Fibroblast of lung (primary cell): ENCODE data around the gene MYO1H. TPM values are rescaled to one million over a fixed set of nuclear protein-coding genes. Genes with fewer than 3 reads are reported as not detected.
"Not testable (repeated sequence)": the region's sequence is repeated elsewhere in the genome, so short reads cannot be mapped to it uniquely, and the experiment has no call there.

Experiments
- DNase-seq, 2 donors: peaks; one replicate each; pipeline versions ENCODE4 v3.0.0 to v3.0.0-alpha.2; 2010; ENCODE audit warnings: low read depth in 2 of 2
- H2AFZ ChIP-seq: 2 replicates; pipeline ENCODE4 v1.5.1; 2012; ENCODE audit warnings: low read length, control low read depth, inconsistent platforms
- H3K27ac ChIP-seq: 2 replicates; pipeline ENCODE4 v1.5.1; 2011; ENCODE audit warnings: low read length, control low read depth; ENCODE audit not compliant: insufficient read depth
- H3K27me3 ChIP-seq: 2 replicates; pipeline ENCODE4 v1.5.1; 2011; ENCODE audit warnings: mild to moderate bottlenecking, low read length; ENCODE audit not compliant: control insufficient read depth, insufficient read depth
- H3K36me3 ChIP-seq: 2 replicates; pipeline ENCODE4 v1.5.1; 2011; ENCODE audit warnings: low read length; ENCODE audit not compliant: control insufficient read depth, insufficient read depth
- H3K4me1 ChIP-seq: 2 replicates; pipeline ENCODE4 v1.5.1; 2011; ENCODE audit warnings: low read length; ENCODE audit not compliant: control insufficient read depth, insufficient read depth; ENCODE audit errors: extremely low read depth
- H3K4me2 ChIP-seq: 2 replicates; pipeline ENCODE4 v1.5.1; 2011; ENCODE audit warnings: low read length, control low read depth; ENCODE audit not compliant: insufficient read depth; ENCODE audit errors: extremely low read depth
- H3K4me3 ChIP-seq, 4 experiments: fragments of 200-600 bp in 1 of 4; sonication (generic) in 1 of 4; replicated peaks in 1 of 4; 2 replicates each; pipeline ENCODE4 v1.5.1; 2011 to 2016; ENCODE audit warnings: low read length in 4 of 4, low read depth in 3 of 4, mild to moderate bottlenecking in 3 of 4, control low read depth in 2 of 4, inconsistent platforms in 1 of 4, mixed read lengths in 1 of 4; ENCODE audit not compliant: insufficient read depth in 1 of 4; ENCODE audit errors: control extremely low read depth in 1 of 4
- H3K79me2 ChIP-seq: 2 replicates; pipeline ENCODE4 v1.5.1; 2012; ENCODE audit warnings: mild to moderate bottlenecking, low read length, inconsistent platforms; ENCODE audit not compliant: control insufficient read depth, insufficient read depth
- H3K9ac ChIP-seq: 2 replicates; pipeline ENCODE4 v1.5.1; 2011; ENCODE audit warnings: mild to moderate bottlenecking, low read length, control low read depth; ENCODE audit not compliant: insufficient read depth
- H3K9me3 ChIP-seq: 2 replicates; pipeline ENCODE4 v1.5.1; 2012; ENCODE audit warnings: low read depth, low read length; ENCODE audit not compliant: control insufficient read depth, insufficient read depth
- H4K20me1 ChIP-seq: 2 replicates; pipeline ENCODE4 v1.5.1; 2011; ENCODE audit warnings: low read length; ENCODE audit not compliant: control insufficient read depth, insufficient read depth; ENCODE audit errors: extremely low read depth
- CTCF ChIP-seq, 2 donors: IDR thresholded peaks in 1 of 2; conservative IDR thresholded peaks in 1 of 2; 1 replicate in 1 of 2; 2 replicates in 1 of 2; pipeline ENCODE4 v1.5.1; 2011 to 2012; ENCODE audit warnings: low read length in 2 of 2, control low read depth in 1 of 2, inconsistent platforms in 1 of 2, low read depth in 1 of 2, mild to moderate bottlenecking in 1 of 2
- EZH2 ChIP-seq: IDR thresholded peaks from 2 replicates; pipeline ENCODE4 v1.5.1; 2012; ENCODE audit warnings: low read length, control low read depth, mild to moderate bottlenecking; ENCODE audit errors: missing control alignments
- polyA plus RNA-seq, 2 donors: library from polyadenylated mRNA; depleted of rRNA in 1 of 2; stranded (reverse) in 1 of 2; unstranded in 1 of 2; fragments of >200 nt; gene quantifications; 2 replicates each; pipeline ENCODE4 v1.2.1, GENCODE V29; 2011 to 2012; ENCODE audit warnings: missing spikeins in 1 of 2
- total RNA-seq: library from RNA; depleted of rRNA; stranded (reverse); fragments of >200 nt; gene quantifications from 2 replicates; pipeline ENCODE4 v1.2.1, GENCODE V29; 2014

Gene MYO1H
- total and polyA plus RNA-seq, 2 donors (not counting 1 experiment from before 2014, with no cell fraction given): 0.07 TPM; not detected in 1

GRCh38 chr12:109394891-109395290, 47.2 kb downstream of the MYO1H start:
- Histone ChIP-seq H3K4me1 (no peaks in the 10 kb centered on the region), H2AFZ (no peak overlapping the region), H3K27me3 (no peaks in the 10 kb centered on the region), H3K4me3 (no peak overlapping the region), H3K27ac (no peak overlapping the region), H4K20me1 (no peaks in the 10 kb centered on the region), H3K9me3 (no peaks in the 10 kb centered on the region), H3K4me2 (no peak overlapping the region), H3K79me2 (no peaks in the 10 kb centered on the region), H3K9ac (no peak overlapping the region), H3K36me3 (no peaks in the 10 kb centered on the region)
- no peak for DNase-seq
- TF ChIP-seq EZH2 (no peak), CTCF (conservative IDR thresholded peaks at IDR 0.05 in 1 of 2, IDR thresholded peaks at IDR 0.05 in 1 of 2; ENCODE audit: low read depth in 1 of 2, low read length in 2 of 2) (no peak)

- H3K79me2 ChIP-seq, H3K4me2 ChIP-seq, H4K20me1 ChIP-seq, H3K27ac ChIP-seq, H3K9me3 ChIP-seq, H3K27me3 ChIP-seq, DNase-seq, H2AFZ ChIP-seq, H3K4me3 ChIP-seq, H3K4me1 ChIP-seq, H3K36me3 ChIP-seq, H3K9ac ChIP-seq: not testable (repeated sequence)
Observed at GRCh38 chr12:109404841-109405240, 57.1 kb downstream of the MYO1H start.

- DNase-seq, H3K79me2 ChIP-seq, H4K20me1 ChIP-seq, H3K27ac ChIP-seq, H3K9me3 ChIP-seq, H3K4me1 ChIP-seq, H3K36me3 ChIP-seq, H3K27me3 ChIP-seq, H2AFZ ChIP-seq, H3K4me2 ChIP-seq, H3K9ac ChIP-seq, H3K4me3 ChIP-seq: not testable (repeated sequence)
Observed at GRCh38 chr12:109406147-109406546, 58.4 kb downstream of the MYO1H start.

- H3K9me3 ChIP-seq: no peaks in the 10 kb centered on the region
Observed at GRCh38 chr12:109418848-109419480, 71.3 kb downstream of the MYO1H start.

More at GRCh38 chr12:109418848-109419480, 71.3 kb downstream of the MYO1H start:
- Histone ChIP-seq H3K27me3 (peaks cover 3% of the 10 kb centered on the region), H4K20me1 (no peaks in the 10 kb centered on the region), H3K4me1 (no peaks in the 10 kb centered on the region), H3K4me3 (no peak overlapping the region), H3K4me2 (no peak overlapping the region), H2AFZ (no peak overlapping the region), H3K9ac (no peak overlapping the region), H3K27ac (no peak overlapping the region), H3K79me2 (no peaks in the 10 kb centered on the region), H3K36me3 (no peaks in the 10 kb centered on the region)
- no peak for DNase-seq
- TF ChIP-seq CTCF (conservative IDR thresholded peaks at IDR 0.05 in 1 of 2, IDR thresholded peaks at IDR 0.05 in 1 of 2; ENCODE audit: low read depth in 1 of 2, low read length in 2 of 2) (no peak), EZH2 (no peak)
